ENCODE results near the gene KCND3.

DNA sequence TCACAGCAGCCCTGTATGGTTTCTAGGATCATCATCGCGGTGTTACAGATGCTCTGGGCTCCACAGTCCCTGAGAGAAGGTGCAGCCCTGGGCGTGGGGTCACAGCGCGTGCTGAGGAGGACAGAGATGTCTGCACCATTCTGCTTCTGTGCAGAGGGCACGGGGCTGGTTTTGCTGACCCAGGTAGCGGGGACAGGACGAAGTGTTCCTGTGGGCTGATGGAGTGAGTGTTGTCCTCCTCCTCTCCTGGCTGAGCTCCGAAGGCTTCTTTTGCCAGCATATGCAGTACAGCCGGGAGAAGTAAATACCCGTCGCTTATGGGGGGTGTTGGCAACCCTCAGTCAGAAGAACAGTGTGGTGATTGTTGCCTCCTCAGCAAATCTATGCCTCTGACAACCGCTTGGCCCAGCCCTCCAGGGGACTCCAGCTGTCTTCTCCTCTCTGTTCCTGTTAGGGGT is 132.2 kb downstream of the KCND3 start:
- no peak for TF ChIP-seq RXRA (IDR thresholded peaks at IDR 0.05)
- TF ChIP-seq TAF1 (conservative IDR thresholded peaks at IDR 0.05) = no peak
- no peak for TF ChIP-seq RAD21 (IDR thresholded peaks at IDR 0.05)
- no peak for TF ChIP-seq JUND (IDR thresholded peaks at IDR 0.05)
- TF ChIP-seq, protein P1, sequence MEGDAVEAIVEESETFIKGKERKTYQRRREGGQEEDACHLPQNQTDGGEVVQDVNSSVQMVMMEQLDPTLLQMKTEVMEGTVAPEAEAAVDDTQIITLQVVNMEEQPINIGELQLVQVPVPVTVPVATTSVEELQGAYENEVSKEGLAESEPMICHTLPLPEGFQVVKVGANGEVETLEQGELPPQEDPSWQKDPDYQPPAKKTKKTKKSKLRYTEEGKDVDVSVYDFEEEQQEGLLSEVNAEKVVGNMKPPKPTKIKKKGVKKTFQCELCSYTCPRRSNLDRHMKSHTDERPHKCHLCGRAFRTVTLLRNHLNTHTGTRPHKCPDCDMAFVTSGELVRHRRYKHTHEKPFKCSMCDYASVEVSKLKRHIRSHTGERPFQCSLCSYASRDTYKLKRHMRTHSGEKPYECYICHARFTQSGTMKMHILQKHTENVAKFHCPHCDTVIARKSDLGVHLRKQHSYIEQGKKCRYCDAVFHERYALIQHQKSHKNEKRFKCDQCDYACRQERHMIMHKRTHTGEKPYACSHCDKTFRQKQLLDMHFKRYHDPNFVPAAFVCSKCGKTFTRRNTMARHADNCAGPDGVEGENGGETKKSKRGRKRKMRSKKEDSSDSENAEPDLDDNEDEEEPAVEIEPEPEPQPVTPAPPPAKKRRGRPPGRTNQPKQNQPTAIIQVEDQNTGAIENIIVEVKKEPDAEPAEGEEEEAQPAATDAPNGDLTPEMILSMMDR (IDR thresholded peaks at IDR 0.05; ENCODE audit: low read depth, low read length, missing input control) = no peak
- TF ChIP-seq, protein P2, sequence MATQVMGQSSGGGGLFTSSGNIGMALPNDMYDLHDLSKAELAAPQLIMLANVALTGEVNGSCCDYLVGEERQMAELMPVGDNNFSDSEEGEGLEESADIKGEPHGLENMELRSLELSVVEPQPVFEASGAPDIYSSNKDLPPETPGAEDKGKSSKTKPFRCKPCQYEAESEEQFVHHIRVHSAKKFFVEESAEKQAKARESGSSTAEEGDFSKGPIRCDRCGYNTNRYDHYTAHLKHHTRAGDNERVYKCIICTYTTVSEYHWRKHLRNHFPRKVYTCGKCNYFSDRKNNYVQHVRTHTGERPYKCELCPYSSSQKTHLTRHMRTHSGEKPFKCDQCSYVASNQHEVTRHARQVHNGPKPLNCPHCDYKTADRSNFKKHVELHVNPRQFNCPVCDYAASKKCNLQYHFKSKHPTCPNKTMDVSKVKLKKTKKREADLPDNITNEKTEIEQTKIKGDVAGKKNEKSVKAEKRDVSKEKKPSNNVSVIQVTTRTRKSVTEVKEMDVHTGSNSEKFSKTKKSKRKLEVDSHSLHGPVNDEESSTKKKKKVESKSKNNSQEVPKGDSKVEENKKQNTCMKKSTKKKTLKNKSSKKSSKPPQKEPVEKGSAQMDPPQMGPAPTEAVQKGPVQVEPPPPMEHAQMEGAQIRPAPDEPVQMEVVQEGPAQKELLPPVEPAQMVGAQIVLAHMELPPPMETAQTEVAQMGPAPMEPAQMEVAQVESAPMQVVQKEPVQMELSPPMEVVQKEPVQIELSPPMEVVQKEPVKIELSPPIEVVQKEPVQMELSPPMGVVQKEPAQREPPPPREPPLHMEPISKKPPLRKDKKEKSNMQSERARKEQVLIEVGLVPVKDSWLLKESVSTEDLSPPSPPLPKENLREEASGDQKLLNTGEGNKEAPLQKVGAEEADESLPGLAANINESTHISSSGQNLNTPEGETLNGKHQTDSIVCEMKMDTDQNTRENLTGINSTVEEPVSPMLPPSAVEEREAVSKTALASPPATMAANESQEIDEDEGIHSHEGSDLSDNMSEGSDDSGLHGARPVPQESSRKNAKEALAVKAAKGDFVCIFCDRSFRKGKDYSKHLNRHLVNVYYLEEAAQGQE (IDR thresholded peaks at IDR 0.05) = no peak
